ENCODE measurements around the gene TMEM214.
A peak's percentile ranks its signal among the peaks of the same experiment; 100 is the strongest.

The TMEM214 gene

DNA sequence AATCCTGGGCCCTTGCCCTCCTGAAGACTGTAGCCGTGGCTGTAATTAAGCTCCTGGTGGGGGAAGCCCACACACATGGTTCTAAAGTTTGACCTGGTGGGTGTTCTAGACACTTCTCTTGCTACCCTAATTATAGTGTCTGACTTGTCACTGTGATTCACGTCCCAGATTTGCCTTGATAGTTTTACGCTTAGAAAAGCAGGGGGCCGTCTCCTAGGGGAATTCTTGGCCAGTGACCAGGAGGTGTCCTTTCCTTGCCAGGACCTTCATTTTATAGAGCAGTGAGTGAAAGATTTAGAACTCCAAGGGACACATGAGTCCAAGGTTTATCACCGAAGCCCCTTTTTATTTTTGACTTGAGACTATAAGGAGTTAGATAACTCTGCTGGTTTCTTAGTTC lies 9.0 kb downstream of the TMEM214 start:
- peak; percentile 42 for DNase-seq

GRCh38 chr2:27042159-27042661 lies 9.4 kb downstream of the TMEM214 start:
- no peak for DNase-seq

GRCh38 chr2:27042985-27043634 lies 10.3 kb downstream of the TMEM214 start:
- DNase-seq, result no peak

DNA sequence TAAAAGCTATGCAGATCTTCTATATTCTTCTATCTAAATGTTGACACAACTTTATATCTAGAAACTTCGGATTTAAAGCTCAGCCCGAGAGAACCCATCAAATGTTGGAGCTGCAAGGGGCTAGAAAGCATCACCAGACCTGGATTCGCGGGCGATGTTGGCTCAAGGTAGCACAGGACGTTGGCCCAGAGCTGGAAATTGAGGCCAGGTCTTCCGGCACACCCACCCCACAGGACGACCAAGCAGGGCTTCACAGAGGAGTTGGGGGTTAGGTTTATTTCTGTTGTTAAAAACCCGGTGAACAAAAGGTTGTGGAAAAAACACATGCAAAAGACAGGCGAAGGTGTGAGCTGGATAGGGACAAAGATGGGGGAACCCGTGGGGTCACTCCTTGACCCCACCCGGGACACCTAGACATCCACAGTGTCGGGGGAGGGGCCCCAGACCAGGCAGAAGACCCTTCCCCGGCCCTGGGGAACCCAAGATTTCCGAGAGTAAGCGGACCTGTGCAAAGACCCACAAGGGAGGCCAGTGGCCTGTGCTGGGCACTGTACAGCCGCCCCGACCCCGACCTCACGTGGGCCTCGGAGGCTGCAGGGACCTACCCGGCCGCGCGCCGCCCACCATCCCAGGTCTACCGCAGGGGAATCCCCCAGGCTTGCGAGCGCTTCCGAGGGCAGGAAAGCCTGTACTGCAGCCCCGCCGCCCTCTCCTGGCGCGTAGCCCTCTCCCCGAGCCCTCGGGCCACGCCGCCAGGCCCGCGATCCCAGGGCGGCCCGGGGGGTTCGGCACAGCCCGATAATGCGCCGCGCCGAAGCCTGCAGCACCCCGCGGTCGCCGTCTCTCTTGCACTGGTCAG lies 16.9 kb downstream of the TMEM214 start:
- DNase-seq, result peak; percentile 12

GRCh38 chr2:27050281-27050995 lies 17.7 kb downstream of the TMEM214 start:
- DNase-seq, result peak; percentile 100

DNA sequence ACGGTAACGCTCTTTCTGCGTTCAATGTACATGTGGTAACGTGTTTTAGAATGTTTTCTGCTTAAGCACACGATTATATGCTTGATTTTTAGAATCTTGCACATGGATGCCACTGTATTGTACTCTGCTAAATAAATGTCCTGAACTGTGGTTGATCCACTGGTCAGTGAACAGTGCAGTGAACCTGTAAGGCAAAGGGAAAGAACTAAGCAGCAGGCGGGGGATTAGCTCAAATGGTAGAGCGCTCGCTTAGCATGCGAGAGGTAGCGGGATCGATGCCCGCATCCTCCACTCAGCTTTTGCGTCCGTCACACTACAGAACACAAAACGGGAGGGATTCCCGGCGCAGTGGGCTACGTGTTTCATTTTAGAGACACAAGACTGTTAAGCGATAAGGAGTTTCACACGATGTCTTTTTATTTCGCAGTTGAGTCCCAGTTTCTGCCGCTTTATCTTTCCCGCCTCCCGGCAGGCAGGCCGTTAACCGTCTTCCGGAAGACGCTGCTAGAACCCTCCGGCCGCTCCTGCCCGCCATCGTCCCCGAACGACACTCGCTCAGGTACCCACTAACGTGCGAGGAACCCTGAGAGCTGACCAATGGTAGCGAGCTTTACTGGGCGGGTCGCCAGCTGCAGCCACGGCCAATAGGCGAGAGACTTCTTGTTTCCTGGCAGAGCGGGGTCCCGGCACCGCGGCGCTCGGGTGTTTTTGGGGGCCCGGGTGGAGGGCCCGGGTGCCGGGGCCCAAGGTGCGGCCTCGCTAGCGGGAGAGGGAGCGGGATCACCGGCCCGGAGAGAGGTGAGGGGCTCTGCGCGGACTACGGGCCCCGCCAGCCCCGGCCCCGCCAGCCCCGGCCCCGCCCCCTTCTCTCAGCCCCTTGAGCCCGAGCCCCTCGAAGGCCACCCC lies 18.5 kb downstream of the TMEM214 start, which contains the start of gene AGBL5:
Gene AGBL5, plus strand, starts transcription at position 673 of the 906 bp plus-strand sequence. CDS start 1,291 bp downstream, outside the sequence.
- peak; percentile 98 for DNase-seq

GRCh38 chr2:27051902-27052645 lies 19.3 kb downstream of the TMEM214 start:
- no peak for DNase-seq

GRCh38 chr2:27053321-27053720 lies 20.6 kb downstream of the TMEM214 start:
- no peak for DNase-seq

- DNase-seq, result no peak
These were observed 21.0 kb downstream of the TMEM214 start for GRCh38 chr2:27053776-27054175.

DNA sequence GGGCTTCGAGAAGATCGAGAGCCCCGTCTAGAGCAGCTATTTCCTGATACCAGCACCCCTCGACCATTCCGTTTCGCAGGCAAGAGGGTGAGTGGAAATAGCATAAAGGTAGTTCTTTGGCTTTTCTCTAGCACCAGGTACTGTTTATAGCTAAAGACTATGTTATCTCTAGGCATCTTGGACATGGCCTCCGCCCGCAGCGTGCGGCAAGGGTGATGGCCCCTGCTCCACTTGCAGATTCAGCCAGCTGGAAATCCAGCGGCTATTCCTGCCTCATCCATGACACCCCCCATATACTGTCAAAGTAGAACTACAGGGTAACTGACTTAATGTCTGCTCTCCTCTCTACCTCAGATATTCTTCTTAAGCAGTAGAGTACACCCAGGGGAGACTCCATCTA lies 22.0 kb downstream of the TMEM214 start:
- no peak for DNase-seq

- DNase-seq, result no peak
These were observed 24.4 kb downstream of the TMEM214 start for GRCh38 chr2:27057184-27057583.

DNA sequence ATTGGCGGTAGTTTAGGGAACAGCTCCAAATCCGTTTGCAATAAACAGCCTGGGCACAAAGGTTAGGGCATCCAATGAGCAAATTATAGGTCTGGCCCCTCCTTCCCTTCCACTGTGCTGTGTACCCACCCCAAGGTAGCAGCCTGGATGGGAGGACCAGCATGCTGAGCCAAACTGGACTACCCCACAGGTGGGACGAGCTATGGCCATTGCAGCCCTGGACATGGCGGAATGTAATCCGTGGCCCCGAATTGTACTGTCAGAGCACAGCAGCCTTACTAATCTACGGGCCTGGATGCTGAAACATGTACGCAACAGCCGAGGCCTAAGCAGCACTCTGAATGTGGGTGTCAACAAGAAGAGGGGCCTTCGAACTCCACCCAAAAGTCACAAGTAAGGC lies 25.4 kb downstream of the TMEM214 start:
- DNase-seq, result no peak

- no peak for DNase-seq
These were observed 26.5 kb downstream of the TMEM214 start for GRCh38 chr2:27059141-27059820.

GRCh38 chr2:27060323-27060722 lies 27.6 kb downstream of the TMEM214 start:
- DNase-seq, result no peak

DNA sequence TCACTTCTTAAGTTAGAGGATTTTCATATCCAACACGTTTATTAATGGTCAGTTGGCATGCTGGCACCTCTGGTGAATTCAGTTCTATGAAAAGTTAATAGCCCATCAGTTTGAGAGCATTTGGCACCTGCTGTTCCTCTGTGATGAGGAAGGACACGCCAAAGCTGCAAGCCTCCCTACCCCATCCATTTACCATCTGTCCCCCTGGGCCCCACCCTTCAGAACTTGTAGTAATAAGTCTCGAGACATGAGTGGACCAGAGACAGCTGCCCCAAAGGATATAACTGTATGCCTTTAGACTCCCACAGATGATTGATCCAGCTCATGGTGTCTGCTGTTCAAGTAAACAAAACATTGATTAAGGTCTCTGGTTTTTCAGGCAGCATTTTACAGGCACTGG lies 32.4 kb downstream of the TMEM214 start:
- DNase-seq, result no peak

DNA sequence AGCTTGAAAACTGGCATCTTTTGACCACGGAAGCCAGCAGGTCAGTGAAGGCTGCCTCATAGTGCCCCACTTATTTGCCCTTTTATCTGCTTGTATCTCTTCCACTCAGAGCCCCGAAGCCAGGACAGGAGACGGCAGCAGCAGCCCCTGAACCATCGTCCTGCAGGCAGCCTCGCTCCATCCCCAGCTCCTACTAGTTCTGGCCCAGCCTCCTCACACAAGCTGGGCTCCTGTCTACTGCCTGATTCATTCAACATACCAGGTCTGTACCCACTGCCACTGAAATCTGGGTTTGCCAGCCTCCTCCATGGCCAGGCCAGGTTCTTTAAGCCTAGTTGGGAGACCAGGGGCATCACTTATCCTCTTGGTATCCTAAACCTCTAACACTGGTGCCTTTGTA lies 34.6 kb downstream of the TMEM214 start:
- no peak for DNase-seq

DNA sequence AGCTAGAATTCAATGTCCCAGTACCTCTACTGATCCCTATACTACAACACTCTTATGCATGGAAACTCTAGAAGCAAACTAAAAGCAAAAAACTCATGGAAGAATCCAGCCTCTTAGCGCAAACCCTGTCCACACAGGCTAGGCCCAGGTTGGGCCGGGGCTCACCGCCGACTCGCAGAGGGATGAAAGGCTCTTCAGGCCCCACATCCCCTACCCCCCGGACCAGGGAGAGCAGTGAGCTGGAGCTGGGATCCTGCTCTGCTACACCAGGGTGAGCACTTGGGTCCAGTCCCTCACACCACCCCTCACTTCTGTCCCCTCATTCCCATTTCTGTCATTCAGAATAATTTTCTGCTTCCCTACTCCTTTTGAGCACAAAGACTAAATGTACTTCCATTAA lies 36.7 kb downstream of the TMEM214 start:
- DNase-seq, result no peak

- DNase-seq, result no peak
These were observed 37.3 kb downstream of the TMEM214 start for GRCh38 chr2:27069961-27070618.

DNA sequence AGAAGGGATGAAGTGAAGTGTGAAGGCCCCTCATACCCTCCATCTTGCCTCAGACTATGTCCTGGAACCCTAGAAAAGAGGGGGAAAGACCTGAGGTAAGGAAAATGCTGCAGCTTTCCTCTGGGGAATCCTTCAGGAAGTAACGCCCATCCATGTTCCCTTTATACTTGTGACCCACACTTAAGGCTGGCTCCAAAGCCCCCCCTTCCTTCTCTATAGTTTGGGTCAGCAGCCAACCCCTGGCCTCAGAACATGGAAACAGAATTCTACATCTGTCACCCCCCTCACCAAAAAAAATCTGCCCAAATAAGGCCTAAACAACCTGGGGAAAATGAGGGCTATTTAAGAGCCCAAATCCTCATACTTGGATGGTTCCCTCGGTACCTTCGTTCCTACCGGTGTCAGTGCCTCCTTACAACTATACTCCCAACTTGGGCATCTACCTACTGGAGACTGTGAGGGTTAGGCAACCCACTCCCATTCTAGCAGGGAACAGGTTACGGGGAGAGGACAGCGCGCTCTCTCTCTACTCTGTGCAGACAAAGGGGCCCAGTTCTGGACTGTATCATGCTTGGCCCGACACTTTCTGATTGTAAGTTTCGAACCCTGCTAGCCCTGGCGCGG lies 38.0 kb downstream of the TMEM214 start:
- no peak for DNase-seq

All from eye (tissue), 1 donor.